Muscle layer of duodenum (tissue), 2 donors: ENCODE results near the gene PGAP3.

Experiments used
- H3K27ac ChIP-seq: one replicate; pipeline ENCODE4 v1.7.0; 2013; ENCODE audit warnings: mild to moderate bottlenecking, low read length
- H3K27me3 ChIP-seq: one replicate; pipeline ENCODE4 v1.7.0; 2013; ENCODE audit warnings: low read depth, mild to moderate bottlenecking, control low read depth, low read length
- H3K36me3 ChIP-seq, 2 donors: one replicate each; pipeline ENCODE4 v1.7.0; 2013; ENCODE audit warnings: low read length in 2 of 2, control low read depth in 1 of 2, mild to moderate bottlenecking in 1 of 2; ENCODE audit not compliant: insufficient read depth in 2 of 2, control insufficient read depth in 1 of 2
- H3K4me1 ChIP-seq, 2 donors: one replicate each; pipeline ENCODE4 v1.7.0; 2013; ENCODE audit warnings: low read length in 2 of 2, mild to moderate bottlenecking in 2 of 2, control low read depth in 1 of 2, moderate library complexity in 1 of 2; ENCODE audit not compliant: insufficient read depth in 2 of 2, control insufficient read depth in 1 of 2
- H3K4me3 ChIP-seq, 2 donors: one replicate each; pipeline ENCODE4 v1.7.0; 2013; ENCODE audit warnings: low read length in 2 of 2, low read depth in 1 of 2, mild to moderate bottlenecking in 1 of 2
- H3K9me3 ChIP-seq, 2 donors: one replicate each; pipeline ENCODE4 v1.7.0; 2013; ENCODE audit warnings: low read length in 2 of 2, control low read depth in 1 of 2, mild to moderate bottlenecking in 1 of 2; ENCODE audit not compliant: control insufficient read depth in 1 of 2
- donor health status: healthy.

PGAP3 gene

DNA sequence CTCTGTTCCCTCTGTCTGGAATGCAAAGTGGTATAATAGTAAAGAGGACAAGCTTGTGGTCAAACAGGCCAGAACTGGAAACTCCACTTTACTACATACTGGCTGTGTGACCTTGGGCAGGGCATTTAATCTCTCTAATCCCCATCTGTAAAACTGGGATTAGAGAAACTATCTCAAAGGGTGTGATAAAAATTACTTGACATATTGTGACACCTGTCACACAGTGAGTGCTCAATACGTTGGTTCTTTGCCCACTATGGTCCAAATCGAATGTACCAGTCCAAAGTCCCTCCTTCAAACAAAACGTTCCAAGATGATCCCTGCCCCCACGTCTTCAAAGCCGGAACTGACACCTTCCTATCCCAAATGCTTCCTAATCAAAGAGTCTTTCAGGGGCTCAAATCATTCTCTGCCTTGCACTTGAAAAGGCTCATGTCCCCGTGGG is 734 bp downstream of the PGAP3 start:
- Histone ChIP-seq H3K9me3 (no peaks in the 10 kb centered on the region), H3K4me3 (peak overlapping the region; percentile 84 to 97), H3K4me1 (peaks cover 8% of the 10 kb centered on the region in 2 donors), H3K36me3 (peaks cover 12 to 19% of the 10 kb centered on the region in 2 donors), H3K27ac (peak overlapping the region; percentile 91), H3K27me3 (no peaks in the 10 kb centered on the region)

DNA sequence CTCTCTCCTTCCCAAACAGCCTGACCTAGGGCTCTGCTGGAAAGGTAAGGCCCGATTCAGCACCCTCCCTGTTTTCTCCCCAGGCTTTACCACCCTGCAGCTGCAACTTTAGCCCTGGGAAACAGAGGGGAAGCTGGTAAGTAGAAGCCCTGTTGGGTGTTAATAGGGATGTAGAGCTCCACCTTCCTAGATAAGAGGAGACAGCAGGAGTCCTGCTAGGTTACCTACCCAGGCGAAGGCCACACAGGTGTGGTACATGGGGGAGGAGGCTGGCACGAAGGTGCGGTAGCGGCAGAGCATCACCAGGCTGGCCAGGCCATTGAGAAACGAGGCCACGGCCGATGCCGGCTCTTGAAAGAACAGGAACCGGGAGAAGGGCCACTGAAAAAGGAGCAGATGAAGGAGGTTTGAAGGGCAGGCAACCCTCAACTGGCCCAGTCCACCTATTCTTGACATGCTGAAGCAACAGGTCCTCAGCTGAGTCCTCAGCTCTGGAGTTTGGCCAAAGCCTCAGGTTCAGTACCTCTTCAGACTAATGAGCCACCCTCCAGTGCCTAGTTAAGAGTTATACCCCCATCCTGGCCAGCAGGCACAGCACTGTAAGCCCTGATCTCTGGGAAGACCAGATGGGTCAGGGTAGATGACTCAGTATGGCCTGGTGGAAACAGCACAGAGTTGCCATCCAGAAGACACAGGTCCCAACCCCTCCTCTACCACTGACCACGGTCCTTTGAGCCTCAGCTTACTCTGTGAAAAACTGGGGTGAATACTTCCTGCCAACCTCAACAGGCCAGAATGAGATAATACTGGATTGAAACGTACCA is 3.3 kb downstream of the PGAP3 start:
- Histone ChIP-seq H3K27me3 (no peaks in the 10 kb centered on the region), H3K4me1 (peaks cover 8 to 9% of the 10 kb centered on the region in 2 donors), H3K36me3 (peaks cover 12 to 32% of the 10 kb centered on the region in 2 donors)

DNA sequence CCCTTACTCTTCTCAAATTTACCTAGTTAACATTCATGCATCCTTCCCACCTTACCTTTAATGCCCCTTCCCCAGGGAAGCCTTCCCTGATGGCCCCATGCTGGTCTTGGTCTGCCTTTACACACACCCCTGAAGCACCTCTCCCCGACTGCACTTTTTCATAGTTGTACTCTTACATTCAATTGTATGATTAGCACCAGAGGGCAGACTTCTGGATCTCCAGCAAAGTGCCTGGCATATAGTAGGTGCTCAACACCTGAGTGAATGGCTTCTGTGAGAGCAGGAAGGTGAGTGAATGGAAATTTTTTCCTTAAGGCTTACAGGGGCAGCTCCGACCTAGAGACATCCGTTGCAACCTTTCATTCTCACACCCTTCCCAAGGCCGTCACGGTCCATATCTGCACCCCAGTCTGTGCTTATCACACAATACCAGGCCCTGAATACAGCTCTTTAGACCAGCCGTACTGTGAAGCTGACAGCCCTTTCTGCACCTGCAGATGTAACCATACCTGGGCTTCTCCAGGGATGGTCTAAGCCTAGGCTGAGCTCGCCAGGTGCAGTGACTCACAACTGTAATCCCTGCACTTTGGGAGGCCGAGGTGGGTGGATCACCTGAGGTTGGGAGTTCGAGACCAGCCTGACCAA is 4.4 kb downstream of the PGAP3 start:
- Histone ChIP-seq H3K27me3 (no peaks in the 10 kb centered on the region), H3K27ac (no peak overlapping the region), H3K4me3 (no peak overlapping the region), H3K36me3 (peaks cover 12 to 37% of the 10 kb centered on the region in 2 donors), H3K9me3 (no peaks in the 10 kb centered on the region), H3K4me1 (peaks cover 2 to 9% of the 10 kb centered on the region in 2 donors)

More for the DNA sequence above, 3.3 kb downstream of the PGAP3 start:
- H3K9me3 ChIP-seq, result no peaks in the 10 kb centered on the region
- H3K27ac ChIP-seq, result no peak overlapping the region
- no peak overlapping the region for H3K4me3 ChIP-seq

DNA sequence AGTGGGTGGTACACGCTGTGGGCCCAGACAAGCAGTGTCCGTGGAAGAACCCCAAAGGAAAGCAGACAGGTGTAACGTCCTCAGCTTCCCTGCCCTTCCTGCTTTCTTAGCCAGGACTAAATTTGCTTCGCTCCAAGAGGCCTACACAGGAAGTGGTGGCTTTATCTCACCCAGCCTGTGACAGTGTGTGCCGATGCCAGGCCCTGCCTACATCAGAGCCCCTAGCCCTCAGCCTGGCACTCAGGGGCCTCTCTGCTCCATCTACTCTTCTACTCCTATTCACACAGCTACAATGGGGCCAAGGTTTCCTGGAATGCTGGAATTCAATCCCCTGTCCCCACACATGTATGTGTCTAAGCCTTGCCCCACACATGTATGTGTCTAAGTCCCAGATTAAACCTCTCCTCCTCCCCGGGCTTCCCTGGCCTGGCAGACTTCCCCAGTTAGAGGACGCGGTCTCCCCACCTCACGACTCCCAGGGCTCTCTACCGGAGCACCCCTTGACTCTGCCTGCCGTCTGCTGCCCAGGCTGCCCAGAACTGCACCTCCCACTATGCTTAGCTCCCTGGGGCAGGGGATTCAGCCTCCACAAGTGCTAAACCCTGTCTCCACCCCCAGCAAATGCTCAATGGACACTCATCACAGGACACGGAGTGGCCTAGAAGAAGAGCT is 8.2 kb downstream of the PGAP3 start:
- Histone ChIP-seq H3K27me3 (no peaks in the 10 kb centered on the region), H3K4me1 (peaks cover 11 to 14% of the 10 kb centered on the region in 2 donors), H3K4me3 (no peak overlapping the region), H3K36me3 (peaks cover 5 to 33% of the 10 kb centered on the region in 2 donors), H3K27ac (peak overlapping the region; percentile 69), H3K9me3 (no peaks in the 10 kb centered on the region)

DNA sequence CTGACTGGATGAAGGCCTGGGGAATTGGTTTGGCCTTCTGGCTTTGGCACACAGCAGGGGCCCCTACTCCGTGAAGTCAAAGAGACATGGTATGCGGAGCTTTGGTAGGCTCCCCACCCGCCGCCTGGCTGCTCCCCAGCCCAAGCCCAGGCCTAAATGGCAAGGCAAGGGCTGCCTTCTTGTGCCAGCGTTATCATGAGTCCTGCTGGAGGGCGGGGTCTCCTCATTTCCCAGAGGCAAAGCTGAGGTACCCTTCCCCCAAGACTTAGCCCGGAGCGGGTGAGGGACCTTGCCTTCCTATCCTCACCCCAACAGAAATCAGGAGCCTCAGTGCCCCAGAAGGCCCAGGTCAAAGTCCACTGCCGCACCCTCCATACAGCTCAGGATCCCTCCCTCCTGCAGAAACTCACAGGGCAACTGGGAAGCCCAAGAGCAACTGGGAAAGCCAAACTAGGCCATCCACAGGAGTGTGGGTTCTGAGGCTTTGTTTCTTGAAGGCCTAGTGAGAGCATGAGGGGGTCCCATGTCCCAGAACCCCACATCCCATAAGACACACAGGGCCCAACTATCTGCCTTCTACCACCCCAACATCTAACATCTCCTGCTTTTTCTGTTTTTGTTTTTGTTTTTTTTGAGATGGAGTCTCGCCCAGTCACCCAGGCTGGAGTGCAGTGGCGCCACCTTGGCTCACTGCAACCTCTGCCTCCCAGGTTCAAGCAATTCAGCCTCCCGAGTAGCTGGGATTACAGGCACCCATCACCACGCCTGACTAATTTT is 9.3 kb downstream of the PGAP3 start:
- Histone ChIP-seq H3K27me3 (no peaks in the 10 kb centered on the region), H3K9me3 (no peaks in the 10 kb centered on the region), H3K4me1 (peaks cover 11 to 14% of the 10 kb centered on the region in 2 donors), H3K4me3 (no peak overlapping the region), H3K36me3 (peaks cover 0 to 24% of the 10 kb centered on the region in 2 donors), H3K27ac (peak overlapping the region; percentile 24)

DNA sequence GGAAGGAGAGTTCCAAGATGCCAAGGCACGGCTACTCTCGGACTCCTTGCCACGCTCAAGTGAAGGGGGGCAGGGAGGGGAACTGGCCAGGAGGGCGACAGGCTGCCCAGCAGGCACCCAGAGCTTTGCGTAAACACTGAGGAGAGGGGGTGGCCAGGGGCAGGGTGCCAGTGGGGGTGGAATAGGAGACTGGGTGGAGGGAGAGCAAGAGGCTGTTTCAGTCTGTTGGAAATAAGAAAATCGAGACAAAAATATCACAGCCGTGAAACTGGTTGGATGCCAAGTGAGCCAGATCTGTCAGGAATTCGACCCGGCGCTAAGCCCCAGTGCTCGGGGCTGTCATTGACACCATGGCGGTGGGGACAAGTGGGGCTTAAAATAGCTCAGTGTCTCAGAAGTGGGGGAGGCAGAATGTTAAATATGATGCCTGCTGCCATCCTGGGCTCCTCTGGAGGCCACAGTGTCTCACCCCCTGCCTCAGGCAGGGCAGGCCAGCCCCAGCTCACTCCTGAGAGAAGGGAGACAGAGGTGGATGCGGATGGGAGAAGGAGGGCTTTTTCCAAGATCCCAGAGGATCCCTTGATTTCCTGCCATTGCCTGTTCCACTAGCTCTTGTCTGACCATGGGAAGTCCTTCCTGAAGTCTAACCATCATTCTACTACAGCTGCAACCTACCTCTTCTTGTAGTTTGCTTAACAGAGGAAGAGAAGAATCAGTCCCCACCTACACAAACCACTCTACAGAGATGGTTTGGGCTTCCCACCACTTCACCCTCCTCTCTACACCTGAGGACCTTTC is 10.1 kb downstream of the PGAP3 start:
- H3K9me3 ChIP-seq, result no peaks in the 10 kb centered on the region
- peaks cover 0 to 18% of the 10 kb centered on the region in 2 donors for H3K36me3 ChIP-seq
- H3K4me1 ChIP-seq, result peaks cover 11 to 14% of the 10 kb centered on the region in 2 donors
- no peak overlapping the region for H3K4me3 ChIP-seq
- H3K27me3 ChIP-seq, result no peaks in the 10 kb centered on the region
- H3K27ac ChIP-seq, result peak overlapping the region; percentile 24

DNA sequence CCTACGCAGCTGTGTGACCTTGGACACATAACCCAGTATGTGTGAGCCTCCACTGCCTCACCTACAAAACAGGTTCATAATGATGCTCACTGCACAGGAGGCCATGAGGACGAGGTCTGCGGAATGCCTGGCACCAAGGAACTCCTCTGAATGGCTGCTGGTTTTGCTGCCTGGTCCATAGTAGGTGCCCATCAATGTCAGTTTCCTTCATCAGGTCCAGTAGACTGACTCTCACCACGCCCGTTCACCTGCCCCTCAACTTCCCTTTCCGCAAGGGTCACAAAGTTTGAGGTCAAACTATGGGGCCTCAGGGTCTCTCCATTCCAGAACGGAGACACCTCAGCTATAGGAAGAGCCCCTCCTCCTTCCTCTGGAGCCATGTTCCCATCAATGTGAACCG is 10.8 kb downstream of the PGAP3 start:
- Histone ChIP-seq H3K27me3 (no peaks in the 10 kb centered on the region), H3K9me3 (no peaks in the 10 kb centered on the region), H3K27ac (no peak overlapping the region), H3K4me1 (peaks cover 11 to 14% of the 10 kb centered on the region in 2 donors), H3K36me3 (peaks cover 0 to 18% of the 10 kb centered on the region in 2 donors), H3K4me3 (no peak overlapping the region)

DNA sequence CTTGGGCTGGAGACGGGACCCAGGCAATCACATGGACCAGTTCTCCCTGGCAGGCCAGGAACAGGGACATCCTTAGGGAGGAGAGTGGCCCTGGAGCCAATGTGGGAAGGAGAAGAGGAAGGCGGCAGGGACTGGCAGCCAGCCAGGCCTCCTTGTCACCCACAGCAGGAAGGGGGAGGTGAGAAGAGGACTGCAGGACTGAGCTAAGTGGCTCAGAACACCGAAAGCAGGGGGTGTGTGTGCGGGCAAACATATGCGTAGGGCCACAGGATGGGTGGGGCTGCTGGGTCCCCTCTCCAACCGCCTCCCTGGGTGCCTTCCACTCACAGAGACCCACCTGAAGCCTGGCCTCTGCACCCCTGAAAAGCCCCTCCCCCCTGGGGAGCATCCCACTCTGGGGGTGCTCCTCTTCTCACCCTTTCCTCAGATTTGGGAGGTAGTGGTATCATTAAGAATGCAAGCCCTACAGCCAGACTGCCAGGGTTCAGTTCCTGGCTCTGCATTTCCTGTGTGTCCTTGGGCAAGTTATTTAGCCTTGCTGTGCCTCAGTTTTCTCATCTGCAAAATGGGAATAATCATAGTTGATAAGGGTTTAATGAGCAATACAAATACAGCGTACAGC is 11.5 kb downstream of the PGAP3 start:
- Histone ChIP-seq H3K27ac (peak overlapping the region; percentile 31), H3K36me3 (peaks cover 0 to 18% of the 10 kb centered on the region in 2 donors), H3K4me3 (no peak overlapping the region), H3K27me3 (peaks cover 3% of the 10 kb centered on the region), H3K4me1 (peaks cover 11 to 14% of the 10 kb centered on the region in 2 donors), H3K9me3 (no peaks in the 10 kb centered on the region)

DNA sequence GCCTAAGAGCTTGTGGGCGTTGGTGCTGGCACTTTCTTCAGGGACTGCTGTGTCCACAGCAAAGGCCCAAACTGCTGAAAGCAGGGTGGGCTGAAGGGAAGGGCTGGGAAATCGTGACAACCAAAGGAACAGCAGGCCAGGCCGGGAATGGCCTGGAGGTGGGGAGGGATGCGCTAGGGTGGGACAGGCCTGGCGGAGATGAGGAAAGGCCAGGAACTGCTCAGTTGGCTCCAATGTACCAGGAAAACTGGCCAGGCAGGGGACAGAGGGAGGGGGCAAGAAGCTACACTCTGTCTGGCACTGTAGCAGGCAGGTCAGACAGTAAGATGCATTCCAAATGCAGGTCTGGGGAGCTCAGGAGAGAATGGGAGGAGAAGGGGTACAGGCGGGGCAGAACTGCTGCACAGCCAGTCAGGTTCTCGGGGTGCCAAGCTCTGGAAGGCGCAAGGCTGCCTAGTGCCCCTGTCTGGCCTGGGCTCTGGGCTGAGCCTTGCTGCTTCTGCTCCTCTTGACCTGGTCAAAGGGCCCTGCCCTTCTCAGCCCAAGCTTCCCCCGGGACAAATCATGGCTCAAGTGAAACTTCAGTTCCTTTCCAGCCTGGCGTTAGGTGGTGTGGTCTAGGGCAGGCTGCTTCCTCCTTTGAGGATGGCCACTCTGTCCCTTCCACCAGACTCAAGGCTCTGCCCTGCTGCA is 12.3 kb downstream of the PGAP3 start:
- Histone ChIP-seq H3K4me3 (no peak overlapping the region), H3K27ac (peak overlapping the region; percentile 31), H3K4me1 (peaks cover 11 to 14% of the 10 kb centered on the region in 2 donors), H3K9me3 (no peaks in the 10 kb centered on the region), H3K27me3 (peaks cover 11% of the 10 kb centered on the region), H3K36me3 (peaks cover 0 to 10% of the 10 kb centered on the region in 2 donors)
